ENCODE data around the gene TNRC18.
"Not testable (repeated sequence)": the region's sequence is repeated elsewhere in the genome, so short reads cannot be mapped to it uniquely, and the experiment has no call there.

TNRC18 gene

GRCh38 chr7:5330288-5330687 is 93.3 kb downstream of the TNRC18 start:
- TF ChIP-seq CTCF (conservative IDR thresholded peaks at IDR 0.05; ENCODE audit: control insufficient read depth, insufficient read depth, low read depth, low read length) = no peak
- DNase-seq (ENCODE audit: low read depth) = no peak
- H3K4me3 ChIP-seq (ENCODE audit: control insufficient read depth, low read depth, low read length) = no peak overlapping the region

- DNase-seq (ENCODE audit: low read depth) = no peak
These were observed 98.7 kb downstream of the TNRC18 start for GRCh38 chr7:5324961-5325360.

GRCh38 chr7:5323800-5324781 is 99.5 kb downstream of the TNRC18 start:
- peak; percentile 14 for DNase-seq (ENCODE audit: low read depth)
- H3K4me3 ChIP-seq (ENCODE audit: control insufficient read depth, low read depth, low read length) = not testable (repeated sequence)

More at GRCh38 chr7:5324961-5325360, 98.7 kb downstream of the TNRC18 start:
- no peak overlapping the region for H3K4me3 ChIP-seq (ENCODE audit: control insufficient read depth, low read depth, low read length)
- no peak for TF ChIP-seq CTCF (conservative IDR thresholded peaks at IDR 0.05; ENCODE audit: control insufficient read depth, insufficient read depth, low read depth, low read length)

- DNase-seq (ENCODE audit: low read depth) = no peak
- TF ChIP-seq CTCF (conservative IDR thresholded peaks at IDR 0.05; ENCODE audit: control insufficient read depth, insufficient read depth, low read depth, low read length) = no peak
- H3K4me3 ChIP-seq (ENCODE audit: control insufficient read depth, low read depth, low read length) = no peak overlapping the region
These were observed 100.8 kb downstream of the TNRC18 start for GRCh38 chr7:5322621-5323410.

GRCh38 chr7:5320802-5321396 is 102.7 kb downstream of the TNRC18 start:
- no peak for TF ChIP-seq CTCF (conservative IDR thresholded peaks at IDR 0.05; ENCODE audit: control insufficient read depth, insufficient read depth, low read depth, low read length)
- no peak for DNase-seq (ENCODE audit: low read depth)

GRCh38 chr7:5320391-5320790 is 103.2 kb downstream of the TNRC18 start:
- H3K4me3 ChIP-seq (ENCODE audit: control insufficient read depth, low read depth, low read length) = no peak overlapping the region
- no peak for DNase-seq (ENCODE audit: low read depth)
- TF ChIP-seq CTCF (conservative IDR thresholded peaks at IDR 0.05; ENCODE audit: control insufficient read depth, insufficient read depth, low read depth, low read length) = no peak

More at GRCh38 chr7:5320802-5321396, 102.7 kb downstream of the TNRC18 start:
- H3K4me3 ChIP-seq (ENCODE audit: control insufficient read depth, low read depth, low read length) = no peak overlapping the region

- DNase-seq (ENCODE audit: low read depth); H3K4me3 ChIP-seq (ENCODE audit: control insufficient read depth, low read depth, low read length): not testable (repeated sequence)
These were observed 105.0 kb downstream of the TNRC18 start for GRCh38 chr7:5318613-5319012.

Data from fibroblast of mammary gland (primary cell).